ENCODE data around the gene SURF4.

Gene SURF4

GRCh38 chr9:133356391-133357091 is 19.3 kb downstream of the SURF4 start, which contains the start of the genes SURF1 and SURF2:
TSS of gene SURF1 (minus strand) at chr9:133356487. CDS start at chr9:133356453, 34 bp downstream.
TSS of gene SURF2 (plus strand) at chr9:133356550. CDS start at chr9:133356593, 43 bp downstream.
- peak within 1 kb of the TSS; percentile 93 for H3K4me3 ChIP-seq (ENCODE audit: low read length)
- no peak for TF ChIP-seq EZH2 (optimal IDR thresholded peaks at IDR 0.05; ENCODE audit: low read depth, low read length)
- peak; percentile 31 for TF ChIP-seq CTCF (IDR thresholded peaks at IDR 0.05; ENCODE audit: low read length)
- DNase-seq = peak; percentile 89
- H3K27ac ChIP-seq (ENCODE audit: low read length) = peak within 1 kb of the TSS; percentile 46
- peak within 1 kb of the TSS; percentile 98 for H3K4me2 ChIP-seq (ENCODE audit: low read depth, low read length)
- H3F3A ChIP-seq (ENCODE audit: insufficient read depth, low read length) = peaks cover 34% of the 10 kb centered on the region
- peaks cover 8% of the 10 kb centered on the region; the same call in 1 of the 2 replicates for H3K4me1 ChIP-seq (ENCODE audit: low read length)
- no peaks in the 10 kb centered on the region for H3K27me3 ChIP-seq (replicated peaks; ENCODE audit: insufficient read depth, low read length)
- no peaks in the 10 kb centered on the region for H3K9me2 ChIP-seq (replicated peaks; ENCODE audit: insufficient read depth, low read length)
- no peaks in the 10 kb centered on the region; the same call in 1 of the 2 replicates for H3K36me3 ChIP-seq (replicated peaks; ENCODE audit: insufficient read depth, low read length)
- H3K9me3 ChIP-seq (replicated peaks; ENCODE audit: insufficient read depth, low read length) = no peaks in the 10 kb centered on the region
- peaks cover 48% of the 10 kb centered on the region for H3K79me2 ChIP-seq (ENCODE audit: low read length)
- peak within 1 kb of the TSS; percentile 80; the same call in 1 of the 2 replicates for H2AFZ ChIP-seq (ENCODE audit: low read length)
- peaks cover 11% of the 10 kb centered on the region; the same call in 1 of the 2 replicates for H4K20me1 ChIP-seq (ENCODE audit: insufficient read depth, low read length)
- H3K9ac ChIP-seq (ENCODE audit: low read length) = peak within 1 kb of the TSS; percentile 80

DNA sequence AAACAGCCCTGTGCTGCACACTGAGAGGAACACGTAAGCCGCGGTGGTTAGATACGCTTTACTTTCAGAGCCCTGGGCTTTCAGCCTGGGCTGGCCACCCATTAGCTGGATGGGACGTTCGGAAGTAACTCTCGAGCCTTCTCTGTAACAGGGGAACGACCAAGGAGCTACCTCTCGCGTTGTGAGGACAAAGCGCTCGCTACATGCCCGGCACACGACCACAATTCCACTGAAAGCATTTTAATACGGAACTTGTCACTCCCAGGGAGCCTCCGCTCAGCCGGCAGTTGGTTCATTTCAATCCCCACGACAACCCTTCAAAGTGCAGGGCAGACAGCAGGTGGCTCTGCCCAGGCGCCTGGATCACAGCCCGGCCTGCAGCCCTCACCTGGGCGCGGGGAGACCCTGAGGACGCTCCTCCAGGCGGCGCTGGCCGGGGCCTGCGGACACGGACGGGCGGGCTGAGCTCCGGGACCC is 19.9 kb downstream of the SURF4 start:
- Histone ChIP-seq H3K27me3 (replicated peaks; ENCODE audit: insufficient read depth, low read length) (no peaks in the 10 kb centered on the region), H3K36me3 (replicated peaks; ENCODE audit: insufficient read depth, low read length) (peaks cover 2% of the 10 kb centered on the region), H3K4me2 (ENCODE audit: low read depth, low read length) (peak overlapping the region; percentile 81), H3K4me1 (ENCODE audit: low read length) (peaks cover 8% of the 10 kb centered on the region; the same call in 1 of the 2 replicates), H3K9me2 (replicated peaks; ENCODE audit: insufficient read depth, low read length) (no peaks in the 10 kb centered on the region), H4K20me1 (ENCODE audit: insufficient read depth, low read length) (peaks cover 8% of the 10 kb centered on the region; the same call in 1 of the 2 replicates), H2AFZ (ENCODE audit: low read length) (0 out of 2 replicates have a peak overlapping the region, but pooled peaks have one; percentile 42), H3K4me3 (ENCODE audit: low read length) (peak overlapping the region; percentile 93), H3F3A (ENCODE audit: insufficient read depth, low read length) (peaks cover 40% of the 10 kb centered on the region), H3K79me2 (ENCODE audit: low read length) (peaks cover 49% of the 10 kb centered on the region), H3K9me3 (replicated peaks; ENCODE audit: insufficient read depth, low read length) (no peaks in the 10 kb centered on the region), H3K9ac (ENCODE audit: low read length) (peak overlapping the region; percentile 80), H3K27ac (ENCODE audit: low read length) (peak overlapping the region; percentile 46)
- peak; percentile 29 for DNase-seq
- TF ChIP-seq EZH2 (optimal IDR thresholded peaks at IDR 0.05; ENCODE audit: low read depth, low read length) (no peak), CTCF (IDR thresholded peaks at IDR 0.05; ENCODE audit: low read length) (no peak)

DNA sequence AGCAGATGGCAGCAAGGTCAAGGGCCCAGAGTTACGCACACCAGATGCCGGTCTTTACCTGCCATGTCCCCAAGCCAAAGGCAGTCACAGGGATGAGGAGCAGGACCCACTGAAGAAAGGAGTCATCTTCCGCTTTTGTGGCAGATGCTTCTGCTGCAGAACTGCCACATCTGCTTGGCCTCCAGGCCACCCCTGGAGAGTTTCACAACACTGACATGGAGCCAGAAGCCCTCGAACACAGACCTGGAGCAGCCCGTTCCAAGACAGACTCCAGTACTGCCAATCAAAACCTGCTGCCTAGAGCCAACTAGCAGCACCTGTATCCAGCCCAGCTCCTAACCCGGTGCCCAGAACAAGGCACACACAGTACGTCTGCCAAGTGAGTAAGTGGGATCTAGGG is 21.1 kb downstream of the SURF4 start:
- H3K4me2 ChIP-seq (ENCODE audit: low read depth, low read length) = peak overlapping the region; percentile 81; the same call in 1 of the 2 replicates
- peaks cover 13% of the 10 kb centered on the region for H3K36me3 ChIP-seq (replicated peaks; ENCODE audit: insufficient read depth, low read length)
- peaks cover 60% of the 10 kb centered on the region for H3K79me2 ChIP-seq (ENCODE audit: low read length)
- TF ChIP-seq CTCF (IDR thresholded peaks at IDR 0.05; ENCODE audit: low read length) (no peak), EZH2phosphoT487 (IDR thresholded peaks at IDR 0.05; ENCODE audit: low read length) (no peak), EZH2 (optimal IDR thresholded peaks at IDR 0.05; ENCODE audit: low read depth, low read length) (no peak)
- H2AFZ ChIP-seq (ENCODE audit: low read length) = no peak overlapping the region
- no peak overlapping the region for H3K27ac ChIP-seq (ENCODE audit: low read length)
- H3K9me2 ChIP-seq (replicated peaks; ENCODE audit: insufficient read depth, low read length) = no peaks in the 10 kb centered on the region
- H3K4me1 ChIP-seq (ENCODE audit: low read length) = peaks cover 11% of the 10 kb centered on the region; the same call in 1 of the 2 replicates
- no peaks in the 10 kb centered on the region for H3K9me3 ChIP-seq (replicated peaks; ENCODE audit: insufficient read depth, low read length)
- H3F3A ChIP-seq (ENCODE audit: insufficient read depth, low read length) = peaks cover 52% of the 10 kb centered on the region
- DNase-seq = no peak
- no peak overlapping the region for H3K9ac ChIP-seq (ENCODE audit: low read length)
- H3K4me3 ChIP-seq (ENCODE audit: low read length) = no peak overlapping the region
- H4K20me1 ChIP-seq (ENCODE audit: insufficient read depth, low read length) = peaks cover 11% of the 10 kb centered on the region
- H3K27me3 ChIP-seq (replicated peaks; ENCODE audit: insufficient read depth, low read length) = no peaks in the 10 kb centered on the region

Measured in MM.1S (cell line).